Astrocyte (in vitro differentiated cells and primary cell): ENCODE data around the gene MRPL36.

Experiments
- CTCF ChIP-seq: IDR thresholded peaks from 2 replicates; pipeline ENCODE4 v1.5.1; 2011; ENCODE audit warnings: low read depth, mild to moderate bottlenecking, inconsistent platforms, low read length, moderate library complexity; ENCODE audit not compliant: insufficient read depth
- EZH2 ChIP-seq: IDR thresholded peaks from 2 replicates; pipeline ENCODE4 v1.6.1; 2012; ENCODE audit warnings: mild to moderate bottlenecking, low read length, inconsistent platforms; ENCODE audit not compliant: insufficient read depth

GRCh38 chr5:1845696-1846095 lies 46.1 kb upstream of the MRPL36 start:
- TF ChIP-seq CTCF (no peak), EZH2 (no peak)
